HL-60 (cell line): ENCODE results near the gene TLCD2.
A peak's percentile ranks its signal among the peaks of the same experiment; 100 is the strongest.

Experiments used
- DNase-seq, 2 experiments: peaks; one replicate each; pipeline ENCODE4 v3.0.0-alpha.2; 2010 to 2020; ENCODE audit warnings: low read depth in 1 of 2, low spot score in 1 of 2
- H3K27ac ChIP-seq: fragments of 250-450 bp; sonication (Bioruptor Pico); replicated peaks from 2 replicates; pipeline ENCODE4 v1.5.1; 2020; ENCODE audit warnings: mild to moderate bottlenecking, moderate library complexity
- H3K27me3 ChIP-seq: fragments of 250-450 bp; sonication (Bioruptor Pico); 2 replicates; pipeline ENCODE4 v1.5.1; 2021; ENCODE audit warnings: mild to moderate bottlenecking, moderate library complexity; ENCODE audit not compliant: insufficient read depth, poor library complexity, severe bottlenecking
- H3K4me3 ChIP-seq: replicated peaks from 2 replicates; pipeline ENCODE4 v1.5.1; 2011; ENCODE audit warnings: mild to moderate bottlenecking, control low read depth, low read length; ENCODE audit not compliant: insufficient read depth
- GABPA ChIP-seq: IDR thresholded peaks from 2 replicates; pipeline ENCODE4 v1.6.1; 2012; ENCODE audit warnings: low read depth
- POLR2AphosphoS5 ChIP-seq: IDR thresholded peaks from 2 replicates; pipeline ENCODE4 v1.6.1; 2012; ENCODE audit warnings: low read depth
- SPI1 ChIP-seq: IDR thresholded peaks from 2 replicates; pipeline ENCODE4 v1.6.1; 2012; ENCODE audit warnings: low read depth, mild to moderate bottlenecking, borderline replicate concordance
- TF ChIP-seq, protein P1 (sequence below): IDR thresholded peaks from one replicate; pipeline ENCODE4 v1.5.1; 2011; ENCODE audit warnings: low read length, control low read depth, inconsistent platforms; ENCODE audit not compliant: insufficient read depth
- TF ChIP-seq, protein P2 (sequence below): IDR thresholded peaks from 2 replicates; pipeline ENCODE4 v1.6.1; 2012; ENCODE audit warnings: low read depth; ENCODE audit not compliant: insufficient replicate concordance

The TLCD2 gene

GRCh38 chr17:1733759-1734158 is 23.6 kb upstream of the TLCD2 start:
- DNase-seq = no peak

GRCh38 chr17:1732833-1733321 is 22.7 kb upstream of the TLCD2 start:
- TF ChIP-seq, protein P1, sequence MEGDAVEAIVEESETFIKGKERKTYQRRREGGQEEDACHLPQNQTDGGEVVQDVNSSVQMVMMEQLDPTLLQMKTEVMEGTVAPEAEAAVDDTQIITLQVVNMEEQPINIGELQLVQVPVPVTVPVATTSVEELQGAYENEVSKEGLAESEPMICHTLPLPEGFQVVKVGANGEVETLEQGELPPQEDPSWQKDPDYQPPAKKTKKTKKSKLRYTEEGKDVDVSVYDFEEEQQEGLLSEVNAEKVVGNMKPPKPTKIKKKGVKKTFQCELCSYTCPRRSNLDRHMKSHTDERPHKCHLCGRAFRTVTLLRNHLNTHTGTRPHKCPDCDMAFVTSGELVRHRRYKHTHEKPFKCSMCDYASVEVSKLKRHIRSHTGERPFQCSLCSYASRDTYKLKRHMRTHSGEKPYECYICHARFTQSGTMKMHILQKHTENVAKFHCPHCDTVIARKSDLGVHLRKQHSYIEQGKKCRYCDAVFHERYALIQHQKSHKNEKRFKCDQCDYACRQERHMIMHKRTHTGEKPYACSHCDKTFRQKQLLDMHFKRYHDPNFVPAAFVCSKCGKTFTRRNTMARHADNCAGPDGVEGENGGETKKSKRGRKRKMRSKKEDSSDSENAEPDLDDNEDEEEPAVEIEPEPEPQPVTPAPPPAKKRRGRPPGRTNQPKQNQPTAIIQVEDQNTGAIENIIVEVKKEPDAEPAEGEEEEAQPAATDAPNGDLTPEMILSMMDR = no peak
- TF ChIP-seq GABPA (no peak), SPI1 (no peak), POLR2AphosphoS5 (no peak)
- TF ChIP-seq, protein P2, sequence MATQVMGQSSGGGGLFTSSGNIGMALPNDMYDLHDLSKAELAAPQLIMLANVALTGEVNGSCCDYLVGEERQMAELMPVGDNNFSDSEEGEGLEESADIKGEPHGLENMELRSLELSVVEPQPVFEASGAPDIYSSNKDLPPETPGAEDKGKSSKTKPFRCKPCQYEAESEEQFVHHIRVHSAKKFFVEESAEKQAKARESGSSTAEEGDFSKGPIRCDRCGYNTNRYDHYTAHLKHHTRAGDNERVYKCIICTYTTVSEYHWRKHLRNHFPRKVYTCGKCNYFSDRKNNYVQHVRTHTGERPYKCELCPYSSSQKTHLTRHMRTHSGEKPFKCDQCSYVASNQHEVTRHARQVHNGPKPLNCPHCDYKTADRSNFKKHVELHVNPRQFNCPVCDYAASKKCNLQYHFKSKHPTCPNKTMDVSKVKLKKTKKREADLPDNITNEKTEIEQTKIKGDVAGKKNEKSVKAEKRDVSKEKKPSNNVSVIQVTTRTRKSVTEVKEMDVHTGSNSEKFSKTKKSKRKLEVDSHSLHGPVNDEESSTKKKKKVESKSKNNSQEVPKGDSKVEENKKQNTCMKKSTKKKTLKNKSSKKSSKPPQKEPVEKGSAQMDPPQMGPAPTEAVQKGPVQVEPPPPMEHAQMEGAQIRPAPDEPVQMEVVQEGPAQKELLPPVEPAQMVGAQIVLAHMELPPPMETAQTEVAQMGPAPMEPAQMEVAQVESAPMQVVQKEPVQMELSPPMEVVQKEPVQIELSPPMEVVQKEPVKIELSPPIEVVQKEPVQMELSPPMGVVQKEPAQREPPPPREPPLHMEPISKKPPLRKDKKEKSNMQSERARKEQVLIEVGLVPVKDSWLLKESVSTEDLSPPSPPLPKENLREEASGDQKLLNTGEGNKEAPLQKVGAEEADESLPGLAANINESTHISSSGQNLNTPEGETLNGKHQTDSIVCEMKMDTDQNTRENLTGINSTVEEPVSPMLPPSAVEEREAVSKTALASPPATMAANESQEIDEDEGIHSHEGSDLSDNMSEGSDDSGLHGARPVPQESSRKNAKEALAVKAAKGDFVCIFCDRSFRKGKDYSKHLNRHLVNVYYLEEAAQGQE = no peak
- no peak overlapping the region for H3K27ac ChIP-seq
- DNase-seq = no peak
- no peaks in the 10 kb centered on the region for H3K27me3 ChIP-seq
- no peak overlapping the region for H3K4me3 ChIP-seq

More at GRCh38 chr17:1733759-1734158, 23.6 kb upstream of the TLCD2 start:
- no peak overlapping the region for H3K4me3 ChIP-seq
- no peaks in the 10 kb centered on the region for H3K27me3 ChIP-seq
- TF ChIP-seq SPI1 (no peak), POLR2AphosphoS5 (no peak), GABPA (no peak)
- TF ChIP-seq, protein P1 = no peak
- TF ChIP-seq, protein P2 = no peak
- no peak overlapping the region for H3K27ac ChIP-seq

- H3K27ac ChIP-seq = no peak overlapping the region
- H3K4me3 ChIP-seq = no peak overlapping the region
- no peaks in the 10 kb centered on the region for H3K27me3 ChIP-seq
- TF ChIP-seq, protein P1 = no peak
- DNase-seq = no peak
Measured at GRCh38 chr17:1732241-1732832, 22.2 kb upstream of the TLCD2 start.

DNA sequence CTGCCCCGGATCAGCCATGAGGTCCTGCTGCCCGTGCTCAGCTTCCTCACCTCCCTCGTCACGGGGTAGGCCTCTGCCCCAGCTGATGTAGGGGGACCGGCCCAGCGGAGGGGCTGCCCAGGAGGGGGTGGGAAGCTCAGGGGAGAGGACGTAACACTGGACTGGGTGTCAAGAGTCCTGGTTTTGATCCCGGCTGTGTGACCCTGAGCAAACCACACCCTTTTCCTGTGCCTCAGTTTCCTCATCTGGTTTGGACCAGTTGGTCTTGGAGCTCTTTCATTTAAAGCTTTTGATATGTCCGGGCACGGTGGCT is 21.0 kb upstream of the TLCD2 start:
- no peaks in the 10 kb centered on the region for H3K27me3 ChIP-seq
- DNase-seq = no peak
- peak overlapping the region; percentile 87 for H3K27ac ChIP-seq
- TF ChIP-seq, protein P1 = no peak
- TF ChIP-seq, protein P2 = no peak
- TF ChIP-seq POLR2AphosphoS5 (no peak), SPI1 (no peak), GABPA (no peak)
- H3K4me3 ChIP-seq = no peak overlapping the region
